Ishikawa (cell line): ENCODE results near the gene URB2.

Source experiments
- CEBPB ChIP-seq: IDR thresholded peaks from 2 replicates; pipeline ENCODE4 v1.6.1; 2012
- CREB1 ChIP-seq: IDR thresholded peaks from 2 replicates; pipeline ENCODE4 v1.6.1; 2012; ENCODE audit warnings: low read depth
- EGR1 ChIP-seq: IDR thresholded peaks from 2 replicates; pipeline ENCODE4 v1.6.1; 2012
- EP300 ChIP-seq: IDR thresholded peaks from 2 replicates; pipeline ENCODE4 v1.6.1; 2012; ENCODE audit warnings: borderline replicate concordance
- FOXM1 ChIP-seq: IDR thresholded peaks from 2 replicates; pipeline ENCODE4 v1.6.1; 2012; ENCODE audit warnings: low read depth, borderline replicate concordance
- NFIC ChIP-seq: IDR thresholded peaks from 2 replicates; pipeline ENCODE4 v1.6.1; 2012
- RAD21 ChIP-seq: IDR thresholded peaks from 2 replicates; pipeline ENCODE4 v1.6.1; 2012; ENCODE audit warnings: low read depth
- REST ChIP-seq: IDR thresholded peaks from 2 replicates; pipeline ENCODE4 v1.6.1; 2012; ENCODE audit warnings: low read depth, mild to moderate bottlenecking
- TAF1 ChIP-seq: IDR thresholded peaks from 2 replicates; pipeline ENCODE4 v1.6.1; 2012; ENCODE audit warnings: low read depth, mild to moderate bottlenecking
- TCF12 ChIP-seq: IDR thresholded peaks from 2 replicates; pipeline ENCODE4 v1.6.1; 2012; ENCODE audit warnings: low read depth
- TEAD4 ChIP-seq: IDR thresholded peaks from 2 replicates; pipeline ENCODE4 v1.6.1; 2012
- YY1 ChIP-seq: IDR thresholded peaks from 2 replicates; pipeline ENCODE4 v1.6.1; 2012; ENCODE audit warnings: low read depth
- ZBTB7A ChIP-seq: IDR thresholded peaks from 2 replicates; pipeline ENCODE4 v1.6.1; 2012; ENCODE audit warnings: low read depth
- TF ChIP-seq, protein P1 (sequence below): IDR thresholded peaks from 2 replicates; pipeline ENCODE4 v1.6.1; 2012
- TF ChIP-seq, protein P2 (sequence below): IDR thresholded peaks from 2 replicates; pipeline ENCODE4 v1.6.1; 2012

URB2 gene

GRCh38 chr1:229672246-229672645 is 46.2 kb downstream of the URB2 start:
- TF ChIP-seq TCF12 (no peak), ZBTB7A (no peak), EGR1 (no peak), NFIC (no peak), CREB1 (no peak), FOXM1 (no peak), YY1 (no peak), EP300 (no peak), TAF1 (no peak), CEBPB (no peak), REST (no peak), TEAD4 (no peak), RAD21 (no peak)
- TF ChIP-seq, protein P1, sequence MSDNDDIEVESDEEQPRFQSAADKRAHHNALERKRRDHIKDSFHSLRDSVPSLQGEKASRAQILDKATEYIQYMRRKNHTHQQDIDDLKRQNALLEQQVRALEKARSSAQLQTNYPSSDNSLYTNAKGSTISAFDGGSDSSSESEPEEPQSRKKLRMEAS: no peak
- TF ChIP-seq, protein P2, sequence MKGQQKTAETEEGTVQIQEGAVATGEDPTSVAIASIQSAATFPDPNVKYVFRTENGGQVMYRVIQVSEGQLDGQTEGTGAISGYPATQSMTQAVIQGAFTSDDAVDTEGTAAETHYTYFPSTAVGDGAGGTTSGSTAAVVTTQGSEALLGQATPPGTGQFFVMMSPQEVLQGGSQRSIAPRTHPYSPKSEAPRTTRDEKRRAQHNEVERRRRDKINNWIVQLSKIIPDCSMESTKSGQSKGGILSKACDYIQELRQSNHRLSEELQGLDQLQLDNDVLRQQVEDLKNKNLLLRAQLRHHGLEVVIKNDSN: no peak

DNA sequence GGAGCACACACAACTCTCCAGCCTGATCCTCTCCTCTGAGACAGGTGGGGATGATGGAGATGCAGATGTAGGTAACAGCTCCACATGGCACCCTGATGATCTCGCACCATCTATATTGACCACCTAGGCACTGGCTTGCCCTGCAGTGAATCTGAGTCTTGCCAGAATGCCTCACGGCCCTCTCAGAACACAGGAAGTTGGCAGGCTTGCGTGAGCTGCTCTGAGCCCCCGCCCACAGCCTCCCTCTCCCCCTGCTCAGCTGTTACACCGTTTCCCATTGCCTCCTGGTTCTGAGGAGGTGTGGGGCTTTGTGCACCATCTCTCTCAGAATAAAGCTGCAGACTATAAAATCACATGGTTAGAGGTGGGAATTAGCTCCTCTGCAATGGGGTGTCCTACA is 48.0 kb downstream of the URB2 start:
- TF ChIP-seq YY1: no peak
- no peak for TF ChIP-seq EP300
- TF ChIP-seq, protein P2: no peak
- TF ChIP-seq RAD21: no peak
- TF ChIP-seq, protein P1: no peak
- no peak for TF ChIP-seq CREB1
- TF ChIP-seq TEAD4: no peak
- no peak for TF ChIP-seq NFIC
- TF ChIP-seq FOXM1: no peak
- no peak for TF ChIP-seq TCF12
- TF ChIP-seq ZBTB7A: no peak
- TF ChIP-seq REST: no peak
- no peak for TF ChIP-seq TAF1
- no peak for TF ChIP-seq EGR1
- no peak for TF ChIP-seq CEBPB

DNA sequence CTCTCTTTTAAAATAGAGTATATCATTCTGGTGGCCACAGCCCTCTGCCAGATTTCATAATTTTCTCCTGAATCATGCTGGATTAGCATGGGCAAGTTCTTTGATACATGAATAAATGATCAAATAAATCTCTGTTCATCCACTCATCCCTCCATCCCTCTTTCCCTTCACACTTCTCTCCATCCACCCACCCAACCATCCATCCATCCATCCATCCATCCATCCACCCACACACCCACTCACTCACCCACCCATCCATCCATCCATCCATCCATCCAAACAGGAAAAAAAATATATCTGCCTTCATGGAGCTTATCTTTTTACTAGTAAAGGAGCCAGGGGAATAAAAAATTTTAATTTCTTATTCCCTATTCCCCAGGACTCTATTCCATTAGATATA is 49.3 kb downstream of the URB2 start:
- TF ChIP-seq FOXM1 (no peak), RAD21 (no peak), CEBPB (no peak), NFIC (no peak), REST (no peak), TCF12 (no peak), ZBTB7A (no peak), TAF1 (no peak), TEAD4 (no peak)
- TF ChIP-seq, protein P1: no peak
- TF ChIP-seq, protein P2: no peak

- TF ChIP-seq NFIC (no peak), EGR1 (no peak), TCF12 (no peak), TAF1 (no peak), EP300 (no peak), FOXM1 (no peak), ZBTB7A (no peak), REST (no peak), RAD21 (no peak), TEAD4 (no peak), YY1 (no peak), CREB1 (no peak), CEBPB (no peak)
- TF ChIP-seq, protein P1: no peak
- TF ChIP-seq, protein P2: no peak
Measured at GRCh38 chr1:229685149-229685548, 59.1 kb downstream of the URB2 start.
